K562 (cell line): Measurements from ENCODE around the gene KLRF2. TPM values are rescaled to one million over a fixed set of nuclear protein-coding genes. Genes with fewer than 3 reads are reported as not detected.
A peak's percentile ranks its signal among the peaks of the same experiment; 100 is the strongest.

Experiments
- ATAC-seq: fragments of 200-7000 bp; cut with Tn5 transposase; 3 replicates; pipeline ENCODE4 v1.9.1; 2020; ENCODE audit warnings: moderate library complexity
- BruUV-seq: library from RNA; stranded (reverse); fragments of 400-500 nt; replicated peaks from 2 replicates; lab custom pipeline; 2021; lab: Mats Ljungman, UMichigan
- CTCF ChIA-PET: fragments of 300-600 bp; formaldehyde crosslinking; extraction: SDS; loops from one replicate; lab custom pipeline; 2021; ENCODE audit warnings: low intra/inter-chr PET ratio; lab: Yijun Ruan, JAX
- POLR2A ChIA-PET: fragments of 300-600, 350-650 bp; sonication (Branson Sonifier 250); formaldehyde crosslinking; extraction: SDS; loops from one replicate; lab custom pipeline; 2021; ENCODE audit warnings: antibody characterized with exemption, inconsistent platforms; lab: Yijun Ruan, JAX
- DNase-seq, 4 experiments: peaks; one replicate each; pipeline versions ENCODE4 v3.0.0 to v3.0.0-alpha.2; 2011 to 2018; ENCODE audit warnings: low spot score in 3 of 4, mixed read lengths in 3 of 4; ENCODE audit errors: extremely low read depth in 1 of 4
- FAIRE-seq: peaks from 2 replicates; lab custom pipeline; 2011; peaks lifted over from hg19 to GRCh38; lab: Jason Lieb, UNC
- H2AFZ ChIP-seq: 2 replicates; pipeline ENCODE4 v1.6.0; 2011; ENCODE audit warnings: low read depth, low read length, control low read depth, inconsistent platforms
- H3K27ac ChIP-seq: fragments of 200-600 bp; 3 replicates; pipeline ENCODE4 v1.8.0; 2011; ENCODE audit warnings: low read depth, mild to moderate bottlenecking, control low read depth, inconsistent platforms, low read length, moderate library complexity, mixed read lengths; ENCODE audit errors: extremely low read depth
- H3K27me3 ChIP-seq, 2 experiments: fragments of 300-600 bp in 1 of 2; 2 replicates in 1 of 2; 3 replicates in 1 of 2; pipeline versions ENCODE4 v1.6.0 to v1.8.0; 2011; ENCODE audit warnings: inconsistent platforms in 2 of 2, low read length in 2 of 2, mild to moderate bottlenecking in 1 of 2, mixed read lengths in 1 of 2, moderate library complexity in 1 of 2; ENCODE audit not compliant: control insufficient read depth in 2 of 2, insufficient read depth in 2 of 2
- H3K36me3 ChIP-seq: fragments of 300-600 bp; 3 replicates; pipeline ENCODE4 v1.8.0; 2011; ENCODE audit warnings: mild to moderate bottlenecking, low read length, inconsistent platforms; ENCODE audit not compliant: control insufficient read depth, insufficient read depth
- H3K4me1 ChIP-seq, 2 experiments: fragments of 200-600 bp in 1 of 2; replicated peaks in 1 of 2; 2 replicates in 1 of 2; 3 replicates in 1 of 2; pipeline versions ENCODE4 v1.5.1 to v1.8.0; 2011; ENCODE audit warnings: inconsistent platforms in 2 of 2, low read length in 2 of 2, mild to moderate bottlenecking in 1 of 2, mixed read lengths in 1 of 2, moderate library complexity in 1 of 2; ENCODE audit not compliant: control insufficient read depth in 2 of 2, insufficient read depth in 2 of 2
- H3K4me2 ChIP-seq: 2 replicates; pipeline ENCODE4 v1.6.1; 2011; ENCODE audit warnings: low read length, control low read depth, inconsistent platforms, mixed read lengths; ENCODE audit not compliant: insufficient read depth
- H3K4me3 ChIP-seq: fragments of 200-600 bp; sonication (generic), shearing (Covaris generic); 2 replicates; pipeline ENCODE4 v1.5.1; 2016; ENCODE audit warnings: control low read depth, inconsistent platforms
- H3K79me2 ChIP-seq: fragments of 200-600 bp; 3 replicates; pipeline ENCODE4 v1.8.0; 2011; ENCODE audit warnings: low read length, inconsistent platforms; ENCODE audit not compliant: control insufficient read depth, insufficient read depth
- H3K9ac ChIP-seq, 2 experiments: 2 replicates each; pipeline versions ENCODE4 v1.6.0 to v1.6.1; 2011; ENCODE audit warnings: low read depth in 2 of 2, low read length in 2 of 2, control low read depth in 1 of 2, inconsistent platforms in 1 of 2, mild to moderate bottlenecking in 1 of 2, mixed read lengths in 1 of 2; ENCODE audit not compliant: insufficient read depth in 1 of 2
- H3K9me1 ChIP-seq: one replicate; pipeline ENCODE4 v1.6.0; 2011; ENCODE audit warnings: inconsistent platforms, mild to moderate bottlenecking, low read length, moderate library complexity; ENCODE audit not compliant: control insufficient read depth, insufficient read depth
- H3K9me3 ChIP-seq: replicated peaks from 2 replicates; pipeline ENCODE4 v1.5.1; 2011; ENCODE audit warnings: low read depth, low read length, inconsistent platforms; ENCODE audit not compliant: control insufficient read depth, insufficient read depth
- H4K20me1 ChIP-seq: replicated peaks from 2 replicates; pipeline ENCODE4 v1.6.1; 2011; ENCODE audit warnings: low read length, inconsistent platforms, mixed read lengths; ENCODE audit not compliant: control insufficient read depth, insufficient read depth
- CBX3 ChIP-seq, 2 experiments: IDR thresholded peaks; 1 replicate in 1 of 2; 2 replicates in 1 of 2; pipeline ENCODE4 v1.6.1; 2012; ENCODE audit warnings: inconsistent platforms in 2 of 2, low read length in 2 of 2, borderline replicate concordance in 1 of 2, control low read depth in 1 of 2
- CBX5 ChIP-seq: IDR thresholded peaks from 2 replicates; pipeline ENCODE4 v1.6.1; 2014; ENCODE audit warnings: low read depth, borderline replicate concordance
- FOXA1 ChIP-seq: fragments of 450-650 bp; IDR thresholded peaks from 2 replicates; pipeline ENCODE4 v1.6.1; 2016; ENCODE audit warnings: mild to moderate bottlenecking, borderline replicate concordance
- HDAC6 ChIP-seq: IDR thresholded peaks from 2 replicates; pipeline ENCODE4 v1.6.1; 2012; ENCODE audit warnings: low read depth, mild to moderate bottlenecking, control low read depth, inconsistent platforms, low read length, moderate library complexity
- NRF1 ChIP-seq, 2 experiments: fragments of 450-650 bp; IDR thresholded peaks in 1 of 2; conservative IDR thresholded peaks in 1 of 2; 2 replicates each; pipeline ENCODE4 v1.6.1; 2014; ENCODE audit warnings: mild to moderate bottlenecking in 2 of 2
- RBM34 ChIP-seq: fragments of 200-400 bp; formaldehyde crosslinking; IDR thresholded peaks from 2 replicates; pipeline ENCODE4 v1.6.1; 2018; ENCODE audit warnings: low read length, borderline replicate concordance; ENCODE audit not compliant: insufficient read depth
- SAFB ChIP-seq: fragments of 200-400 bp; formaldehyde crosslinking; IDR thresholded peaks from 2 replicates; pipeline ENCODE4 v1.6.1; 2017; ENCODE audit warnings: low read depth, low read length, borderline replicate concordance
- TRIM28 ChIP-seq: fragments of 450-650 bp; IDR thresholded peaks from 2 replicates; pipeline ENCODE4 v1.6.1; 2017
- ZNF316 ChIP-seq: fragments of 450-650 bp; IDR thresholded peaks from 2 replicates; pipeline ENCODE4 v1.6.1; 2016
- ZNF76 ChIP-seq: fragments of 250-450 bp; sonication (Bioruptor Pico); IDR thresholded peaks from 2 replicates; pipeline ENCODE4 v1.4.0; 2020; ENCODE audit warnings: mild to moderate bottlenecking, moderate library complexity, borderline replicate concordance
- WGBS: fragments of 100-300 bp; shearing (Covaris generic); methylation state at CpG from one replicate; pipeline ENCODE4 v1.1.6; 2016; ENCODE audit warnings: low coverage, mixed read lengths; ENCODE audit not compliant: insufficient coverage; ENCODE audit errors: missing lambda C conversion rate; 5-methylcytosine and 5-hydroxymethylcytosine counted together
- in situ Hi-C: fragments of 300-500 bp; cut with MboI; formaldehyde crosslinking; loops from 4 replicates; pipeline ENCODE4 v1.15.0; 2018; ENCODE audit warnings: inconsistent platforms, mixed read lengths
- intact Hi-C: fragments of 100-400 bp; cut with micrococcal nuclease; formaldehyde crosslinking; loops from 2 replicates; pipeline ENCODE4 v1.14.2; 2022
- polyA plus RNA-seq, 8 experiments: library from polyadenylated mRNA; depleted of rRNA in 4 of 8; stranded (reverse) in 5 of 8; unstranded in 3 of 8; fragments of >200 nt; fragmentation: Nextera tagmentation in 2 of 8; fragmentation: Illumina TruSeq in 1 of 8; extraction: Ambion mirVana in 2 of 8; extraction: Trizol in 1 of 8; gene quantifications; 2 replicates each; pipeline versions ENCODE4 v1.2.1 to v1.2.3, GENCODE V29; 2011 to 2014; ENCODE audit warnings: inconsistent platforms in 1 of 8, missing spikeins in 1 of 8
- total RNA-seq, 7 experiments: library from RNA; depleted of rRNA in 6 of 7; stranded (reverse); fragments of >200 nt in 6 of 7; fragmentation: Illumina TruSeq in 2 of 7; extraction: Trizol in 2 of 7; gene quantifications; 2 replicates each; pipeline versions ENCODE4 v1.2.1 to v1.2.3, GENCODE V29; 2011 to 2021; ENCODE audit warnings: low replicate concordance in 1 of 7
- TF ChIP-seq, protein P1 (sequence below), 2 experiments: fragments of 200-800 bp in 1 of 2; sonication (Bioruptor generic) in 1 of 2; sonication (generic) in 1 of 2; formaldehyde crosslinking in 1 of 2; IDR thresholded peaks in 1 of 2; conservative IDR thresholded peaks in 1 of 2; 2 replicates each; pipeline versions ENCODE4 v1.5.0 to v1.6.1; 2016 to 2020; ENCODE audit warnings: missing compliant biosample characterization in 1 of 2, missing genetic modification characterization in 1 of 2, missing genetic modification reagents in 1 of 2
- TF ChIP-seq, protein P2 (sequence below): fragments of 450-650 bp; IDR thresholded peaks from 2 replicates; pipeline ENCODE4 v1.6.1; 2018; ENCODE audit warnings: mild to moderate bottlenecking, low read depth; ENCODE audit not compliant: partially characterized antibody

Gene KLRF2
- total and polyA plus RNA-seq, 9 of the 15 experiments (the other 6 are each of a cell fraction or from before 2014, with no cell fraction given), result not detected

DNA sequence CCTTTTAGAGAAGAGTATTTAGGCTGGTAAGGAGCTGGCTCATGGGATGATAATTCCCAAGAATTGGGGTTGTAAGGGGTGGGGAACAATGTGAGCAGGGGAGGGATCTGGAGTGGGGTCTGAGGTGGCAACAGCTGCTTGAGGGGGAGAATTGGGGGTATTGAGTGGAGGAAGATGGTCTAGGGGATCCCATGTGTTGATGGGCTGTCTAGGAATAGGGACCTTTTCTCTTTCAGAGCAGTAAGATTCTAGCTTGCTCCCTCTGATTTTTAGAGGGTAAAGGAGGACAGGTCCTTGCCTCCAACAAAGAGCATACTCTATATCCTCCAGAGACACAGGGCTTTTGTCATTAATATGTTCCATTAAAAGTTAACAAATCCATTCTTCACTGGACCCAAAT, 28.4 kb downstream of the KLRF2 start:
- Histone ChIP-seq H3K4me3 (no peak overlapping the region), H4K20me1 (no peaks in the 10 kb centered on the region), H3K9me3 (0 out of 2 replicates have a peak, but pooled peaks cover 2% of the 10 kb centered on the region), H3K27ac (no peak overlapping the region), H3K36me3 (no peaks in the 10 kb centered on the region), H3K27me3 (no peaks in the 10 kb centered on the region), H3K9me1 (no peaks in the 10 kb centered on the region), H3K4me1 (no peaks in the 10 kb centered on the region), H3K79me2 (no peaks in the 10 kb centered on the region), H3K4me2 (no peak overlapping the region), H2AFZ (no peak overlapping the region), H3K9ac (no peak overlapping the region)
- ATAC-seq (no peak), DNase-seq (no peak), FAIRE-seq (no peak)
- in situ Hi-C loops (no loop called here), intact Hi-C loops (no loop called here)
- TF ChIP-seq, protein P1, sequence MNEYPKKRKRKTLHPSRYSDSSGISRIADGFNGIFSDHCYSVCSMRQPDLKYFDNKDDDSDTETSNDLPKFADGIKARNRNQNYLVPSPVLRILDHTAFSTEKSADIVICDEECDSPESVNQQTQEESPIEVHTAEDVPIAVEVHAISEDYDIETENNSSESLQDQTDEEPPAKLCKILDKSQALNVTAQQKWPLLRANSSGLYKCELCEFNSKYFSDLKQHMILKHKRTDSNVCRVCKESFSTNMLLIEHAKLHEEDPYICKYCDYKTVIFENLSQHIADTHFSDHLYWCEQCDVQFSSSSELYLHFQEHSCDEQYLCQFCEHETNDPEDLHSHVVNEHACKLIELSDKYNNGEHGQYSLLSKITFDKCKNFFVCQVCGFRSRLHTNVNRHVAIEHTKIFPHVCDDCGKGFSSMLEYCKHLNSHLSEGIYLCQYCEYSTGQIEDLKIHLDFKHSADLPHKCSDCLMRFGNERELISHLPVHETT (CRISPR knock-in tag; conservative IDR thresholded peaks at IDR 0.05 in 1 of 2, IDR thresholded peaks at IDR 0.05 in 1 of 2), result no peak
- ChIA-PET POLR2A (interaction anchor here (0.8 kb wide), 1 partner anchor 29 kb away, joined by 4 read pairs; no protein-coding TSS in a partner anchor), CTCF (no interaction called here)
- BruUV-seq, result no TSS peak

DNA sequence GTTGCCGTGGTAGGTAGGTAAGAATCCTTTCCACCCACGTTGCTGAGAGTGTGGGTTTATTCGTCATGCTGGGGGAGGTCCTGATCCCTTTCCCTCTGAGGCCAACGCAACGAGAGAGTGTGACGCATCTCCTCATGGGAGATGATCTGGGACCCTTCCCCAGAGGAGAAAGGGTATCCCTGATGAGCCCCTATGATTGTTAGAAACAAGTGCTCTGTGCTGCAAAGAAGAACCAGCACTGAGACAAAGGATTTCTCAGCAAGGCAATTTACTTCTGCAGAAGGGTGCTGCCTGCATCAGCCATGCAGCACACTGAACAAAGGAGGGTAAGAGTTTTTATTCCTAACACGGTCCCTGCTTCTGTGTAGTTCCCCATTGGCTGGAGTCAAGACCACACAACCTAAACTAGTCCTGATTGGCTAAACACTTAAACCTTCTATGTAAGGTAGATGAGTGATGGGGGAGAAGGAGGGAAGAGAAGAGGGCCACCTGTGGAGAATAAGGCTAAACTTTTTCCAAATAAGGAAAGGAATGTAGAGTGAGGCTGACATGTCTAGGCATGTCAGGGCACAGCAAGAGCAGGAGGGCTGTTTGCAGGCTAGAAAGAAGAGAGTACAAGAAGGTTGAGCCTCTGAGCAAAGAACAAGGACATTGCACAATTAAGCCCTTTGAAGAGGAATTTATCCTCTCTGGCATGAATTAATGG, 29.6 kb downstream of the KLRF2 start:
- in situ Hi-C loops (no loop called here), intact Hi-C loops (no loop called here)
- H4K20me1 ChIP-seq, result no peaks in the 10 kb centered on the region
- no peak overlapping the region for H3K4me3 ChIP-seq
- FAIRE-seq, result no peak
- H3K4me1 ChIP-seq, result no peaks in the 10 kb centered on the region
- ChIA-PET CTCF (no interaction called here), POLR2A (no interaction called here)
- no TSS peak for BruUV-seq
- TF ChIP-seq ZNF76 (CRISPR knock-in tag) (no peak), ZNF316 (no peak), NRF1 (conservative IDR thresholded peaks at IDR 0.05 in 1 of 2, IDR thresholded peaks at IDR 0.05 in 1 of 2) (no peak), CBX5 (peak; percentile 87; the same call in 1 of the 2 replicates), HDAC6 (no peak), RBM34 (no peak), TRIM28 (peak; percentile 76; the same call in 1 of the 2 replicates), FOXA1 (no peak), CBX3 (IDR thresholded peaks at IDR 0.05; ENCODE audit: borderline replicate concordance in 1 of 2, low read length in 2 of 2) (peak in 1 of 2 experiments; percentile 88; a peak in 2 of 3 replicates), SAFB (no peak)
- TF ChIP-seq, protein P2, sequence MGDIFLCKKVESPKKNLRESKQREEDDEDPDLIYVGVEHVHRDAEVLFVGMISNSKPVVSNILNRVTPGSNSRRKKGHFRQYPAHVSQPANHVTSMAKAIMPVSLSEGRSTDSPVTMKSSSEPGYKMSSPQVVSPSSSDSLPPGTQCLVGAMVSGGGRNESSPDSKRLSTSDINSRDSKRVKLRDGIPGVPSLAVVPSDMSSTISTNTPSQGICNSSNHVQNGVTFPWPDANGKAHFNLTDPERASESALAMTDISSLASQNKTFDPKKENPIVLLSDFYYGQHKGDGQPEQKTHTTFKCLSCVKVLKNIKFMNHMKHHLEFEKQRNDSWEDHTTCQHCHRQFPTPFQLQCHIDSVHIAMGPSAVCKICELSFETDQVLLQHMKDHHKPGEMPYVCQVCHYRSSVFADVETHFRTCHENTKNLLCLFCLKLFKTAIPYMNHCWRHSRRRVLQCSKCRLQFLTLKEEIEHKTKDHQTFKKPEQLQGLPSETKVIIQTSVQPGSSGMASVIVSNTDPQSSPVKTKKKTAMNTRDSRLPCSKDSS, result peak; percentile 92
- ATAC-seq, result no peak
- no peak overlapping the region for H3K27ac ChIP-seq
- no peak for DNase-seq
- no peak overlapping the region for H3K4me2 ChIP-seq
- no peaks in the 10 kb centered on the region for H3K9me1 ChIP-seq
- H2AFZ ChIP-seq, result no peak overlapping the region
- H3K79me2 ChIP-seq, result no peaks in the 10 kb centered on the region
- H3K9ac ChIP-seq, result no peak overlapping the region
- WGBS, result 8% methylated on average over 6 of the region's 7 CpGs
- H3K27me3 ChIP-seq, result no peaks in the 10 kb centered on the region
- no peaks in the 10 kb centered on the region for H3K36me3 ChIP-seq
- H3K9me3 ChIP-seq, result 0 out of 2 replicates have a peak, but pooled peaks cover 2% of the 10 kb centered on the region
